ENCODE data around the gene LEKR1. TPM values are rescaled to one million over a fixed set of nuclear protein-coding genes. Genes with fewer than 3 reads are reported as not detected.

LEKR1 gene
- total RNA-seq, 1 experiment from 2014 or later: 1.3 TPM

- Mint-ChIP-seq H3K4me1 (ENCODE audit: insufficient read depth, unreplicated experiment) (peaks cover 48% of the 10 kb centered on the region), H3K9me3 (ENCODE audit: unreplicated experiment) (no peaks in the 10 kb centered on the region), H3K4me3 (ENCODE audit: unreplicated experiment) (no peak overlapping the region), H3K27me3 (ENCODE audit: insufficient read depth, unreplicated experiment) (no peaks in the 10 kb centered on the region), H3K27ac (ENCODE audit: low read depth, unreplicated experiment) (peak overlapping the region; percentile 55), H3K36me3 (ENCODE audit: insufficient read depth, unreplicated experiment) (peaks cover 1% of the 10 kb centered on the region)
- no peak for TF ChIP-seq CTCF (IDR thresholded peaks at IDR 0.05; ENCODE audit: unreplicated experiment)
- CTCF ChIA-PET: interaction anchor here (0.6 to 0.9 kb wide), 4 partner anchors 14 to 1779 kb away, joined by 3 to 7 read pairs (median 3); no protein-coding TSS in a partner anchor
- BruUV-seq (replicated peaks): TSS peak; percentile 48
- POLR2A ChIA-PET: interaction anchor here (0.9 to 4.9 kb wide), 10 partner anchors 19 to 301 kb away, joined by 3 to 32 read pairs (median 4); partner anchors contain the start of gene TIPARP
- intact Hi-C loops (cut with micrococcal nuclease): loop anchor here (10.0 kb wide), 1 partner anchor 297 kb away; no protein-coding TSS in a partner anchor
- peak; percentile 84 for DNase-seq (ENCODE audit: unreplicated experiment)
Observed at GRCh38 chr3:156787926-156788663, 38.1 kb upstream of the LEKR1 start.

DNA sequence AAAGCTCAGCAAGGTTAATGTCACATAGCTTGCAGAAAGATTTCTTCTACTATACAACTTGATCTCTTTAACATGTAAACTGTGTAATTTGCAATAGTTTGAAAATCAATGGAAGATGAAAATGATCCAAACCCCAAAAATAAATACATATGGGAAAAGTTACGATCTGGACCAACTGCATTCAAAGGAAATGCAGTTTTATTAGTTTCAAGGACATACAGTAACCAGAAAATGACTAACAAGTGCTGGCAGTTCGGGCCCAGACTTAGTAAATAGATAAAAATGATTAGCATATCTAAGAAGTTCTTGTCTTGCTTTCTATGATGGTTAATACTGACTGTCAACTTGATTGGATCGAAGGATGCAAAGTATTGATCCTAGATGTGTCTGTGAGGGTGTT lies 37.3 kb upstream of the LEKR1 start:
- TF ChIP-seq CTCF (IDR thresholded peaks at IDR 0.05; ENCODE audit: unreplicated experiment): no peak
- peaks cover 6% of the 10 kb centered on the region for H3K36me3 Mint-ChIP-seq (ENCODE audit: insufficient read depth, unreplicated experiment)
- intact Hi-C loops (cut with micrococcal nuclease): loop anchor here (10.0 kb wide), 1 partner anchor 296 kb away; no protein-coding TSS in a partner anchor
- H3K27ac Mint-ChIP-seq (ENCODE audit: low read depth, unreplicated experiment): peak overlapping the region; percentile 55
- CTCF ChIA-PET: interaction anchor here (0.6 to 0.9 kb wide), 3 partner anchors 20 to 1780 kb away, joined by 3 read pairs; no protein-coding TSS in a partner anchor
- H3K27me3 Mint-ChIP-seq (ENCODE audit: insufficient read depth, unreplicated experiment): no peaks in the 10 kb centered on the region
- POLR2A ChIA-PET: interaction anchor here (1.0 to 4.9 kb wide), 10 partner anchors 20 to 300 kb away, joined by 3 to 32 read pairs (median 4); partner anchors contain the start of gene TIPARP
- H3K4me1 Mint-ChIP-seq (ENCODE audit: insufficient read depth, unreplicated experiment): peaks cover 47% of the 10 kb centered on the region
- no peaks in the 10 kb centered on the region for H3K9me3 Mint-ChIP-seq (ENCODE audit: unreplicated experiment)
- TSS peak; percentile 12 for BruUV-seq (replicated peaks)
- no peak overlapping the region for H3K4me3 Mint-ChIP-seq (ENCODE audit: unreplicated experiment)
- DNase-seq (ENCODE audit: unreplicated experiment): no peak

GRCh38 chr3:156790156-156790555 lies 36.0 kb upstream of the LEKR1 start:
- BruUV-seq (replicated peaks): no TSS peak
- POLR2A ChIA-PET: interaction anchor here (1.2 to 4.9 kb wide), 3 partner anchors 9 to 111 kb away, joined by 3 to 32 read pairs (median 4); no protein-coding TSS in a partner anchor
- DNase-seq (ENCODE audit: unreplicated experiment): no peak
- Mint-ChIP-seq H3K9me3 (ENCODE audit: unreplicated experiment) (no peaks in the 10 kb centered on the region), H3K4me3 (ENCODE audit: unreplicated experiment) (no peak overlapping the region), H3K36me3 (ENCODE audit: insufficient read depth, unreplicated experiment) (peaks cover 11% of the 10 kb centered on the region), H3K27me3 (ENCODE audit: insufficient read depth, unreplicated experiment) (no peaks in the 10 kb centered on the region), H3K27ac (ENCODE audit: low read depth, unreplicated experiment) (peak overlapping the region; percentile 57), H3K4me1 (ENCODE audit: insufficient read depth, unreplicated experiment) (peaks cover 38% of the 10 kb centered on the region)
- intact Hi-C loops (cut with micrococcal nuclease): no loop called here
- no peak for TF ChIP-seq CTCF (IDR thresholded peaks at IDR 0.05; ENCODE audit: unreplicated experiment)
- CTCF ChIA-PET: no interaction called here

DNA sequence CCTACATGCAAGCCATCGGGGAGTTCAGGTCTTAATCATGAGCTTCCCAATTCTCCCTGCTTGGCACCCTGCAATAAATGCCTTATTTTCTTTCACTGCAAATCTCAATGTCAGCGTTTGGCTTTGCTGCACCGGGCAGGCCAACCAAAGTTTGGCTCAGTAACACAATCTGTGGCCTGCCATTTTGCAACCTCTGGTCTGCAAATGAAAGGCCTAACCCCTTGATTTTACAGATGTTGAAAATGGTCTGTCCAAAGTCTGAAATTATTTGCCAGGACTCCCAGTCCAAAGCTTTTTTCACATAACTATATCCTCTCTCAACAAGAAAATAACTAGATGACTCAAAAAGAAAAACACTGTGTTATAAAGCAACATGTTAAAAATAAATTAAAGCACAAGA lies 34.0 kb upstream of the LEKR1 start:
- ChIA-PET POLR2A (interaction anchor here (0.8 to 4.9 kb wide), 9 partner anchors 9 to 345 kb away, joined by 3 to 32 read pairs (median 4); partner anchors contain the start of gene TIPARP), CTCF (interaction anchor here (1.6 kb wide), 1 partner anchor 12 kb away, joined by 4 read pairs; no protein-coding TSS in a partner anchor)
- BruUV-seq (replicated peaks): no TSS peak
- Mint-ChIP-seq H3K27ac (ENCODE audit: low read depth, unreplicated experiment) (peak overlapping the region; percentile 73), H3K4me1 (ENCODE audit: insufficient read depth, unreplicated experiment) (peaks cover 45% of the 10 kb centered on the region), H3K4me3 (ENCODE audit: unreplicated experiment) (no peak overlapping the region), H3K36me3 (ENCODE audit: insufficient read depth, unreplicated experiment) (peaks cover 13% of the 10 kb centered on the region), H3K27me3 (ENCODE audit: insufficient read depth, unreplicated experiment) (no peaks in the 10 kb centered on the region), H3K9me3 (ENCODE audit: unreplicated experiment) (no peaks in the 10 kb centered on the region)
- TF ChIP-seq CTCF (IDR thresholded peaks at IDR 0.05; ENCODE audit: unreplicated experiment): no peak
- intact Hi-C loops (cut with micrococcal nuclease): no loop called here
- DNase-seq (ENCODE audit: unreplicated experiment): no peak
